Measurements from ENCODE around the gene JUP. TPM values are rescaled to one million over a fixed set of nuclear protein-coding genes. Genes with fewer than 3 reads are reported as not detected.

JUP gene
- total and polyA plus RNA-seq, 2 of the 4 experiments (the other 2 are of a cell fraction): 12.9 to 27.3 TPM

DNA sequence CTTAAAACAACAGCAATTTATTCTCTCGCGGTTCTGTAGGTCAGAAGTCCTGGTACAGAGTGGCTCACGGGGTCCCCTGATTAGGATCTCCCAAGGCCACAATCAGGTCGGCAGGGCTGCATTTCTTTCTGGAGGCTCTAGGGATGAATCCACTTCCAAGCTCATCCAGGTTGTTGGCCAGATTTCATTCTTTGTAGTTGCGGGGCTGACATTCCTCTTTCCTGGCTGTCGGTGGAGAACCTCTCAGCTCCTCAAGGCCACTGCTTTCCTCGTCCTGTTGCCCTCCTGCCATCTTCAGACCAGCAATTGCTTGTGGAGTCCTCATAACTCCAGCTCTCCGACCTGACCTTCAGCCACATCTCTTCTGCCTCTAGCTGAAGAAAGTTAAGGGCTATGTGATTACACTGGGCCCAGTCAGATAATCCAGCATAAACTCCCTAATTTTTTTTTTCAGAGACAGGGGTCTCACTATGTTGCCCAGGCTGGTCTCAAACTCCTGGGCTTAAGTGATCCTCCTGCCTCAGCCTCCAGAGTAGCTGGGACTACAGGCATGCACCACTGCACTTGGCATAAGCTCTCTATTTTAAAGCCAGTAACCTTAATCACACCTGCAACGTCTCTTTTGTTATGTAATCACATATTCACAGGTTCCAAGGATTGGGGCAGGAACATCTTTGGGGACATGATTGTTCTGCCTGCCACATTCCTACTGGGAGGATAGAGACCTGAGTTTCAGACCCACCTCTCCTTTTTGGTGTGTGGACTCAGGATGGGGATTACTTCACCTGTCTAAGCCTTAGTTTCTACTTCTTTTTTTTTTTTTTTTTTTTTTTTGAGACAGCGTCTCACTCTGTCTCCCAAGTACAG lies 78.5 kb downstream of the JUP start:
- no peak overlapping the region; the same call in 1 of the 2 replicates for H2AK5ac ChIP-seq (ENCODE audit: low read depth, low read length)
- ATAC-seq (ENCODE audit: low read depth): no peak
- dilution Hi-C loops (cut with HindIII; ENCODE audit: low sequenced_read_pairs, unreplicated experiment): no loop called here
- H4K91ac ChIP-seq (ENCODE audit: insufficient read depth, low read depth, low read length): no peak overlapping the region
- no peak overlapping the region for H2BK20ac ChIP-seq (ENCODE audit: low read depth, low read length)
- H2BK5ac ChIP-seq (ENCODE audit: low read depth, low read length, poor library complexity, severe bottlenecking): no peak overlapping the region
- CTCF ChIA-PET: no interaction called here
- H3K36me3 ChIP-seq (ENCODE audit: control insufficient read depth, insufficient read depth, low read length): no peaks in the 10 kb centered on the region
- H3K4ac ChIP-seq (ENCODE audit: low read depth, low read length): no peak overlapping the region
- no peaks in the 10 kb centered on the region for H4K20me1 ChIP-seq (ENCODE audit: insufficient read depth, low read length)
- peaks cover 5% of the 10 kb centered on the region; the same call in 1 of the 2 replicates for H3K9me1 ChIP-seq (ENCODE audit: insufficient read depth, low read length)
- H3K9me3 ChIP-seq (ENCODE audit: control insufficient read depth, insufficient read depth, low read length): no peaks in the 10 kb centered on the region
- intact Hi-C loops (cut with micrococcal nuclease): no loop called here
- H3K18ac ChIP-seq (ENCODE audit: low read depth, low read length): no peak overlapping the region
- in situ Hi-C loops (cut with MboI; ENCODE audit: low sequenced_read_pairs): no loop called here
- DNase-seq: no peak
- H2BK120ac ChIP-seq (ENCODE audit: low read depth, low read length): no peak overlapping the region
- H4K5ac ChIP-seq (ENCODE audit: low read depth, low read length): no peak overlapping the region
- peaks cover 9% of the 10 kb centered on the region; the same call in 1 of the 2 replicates for H3K27me3 ChIP-seq (ENCODE audit: control insufficient read depth, insufficient read depth, low read length)
- POLR2A ChIA-PET (ENCODE audit: unreplicated experiment): interaction anchor here (0.6 to 1.1 kb wide), 3 partner anchors 14 to 129 kb away, joined by 3 to 12 read pairs (median 5); no protein-coding TSS in a partner anchor
- no peak overlapping the region for H2AFZ ChIP-seq (replicated peaks; ENCODE audit: low read length, poor library complexity)
- H3K4me1 ChIP-seq (ENCODE audit: control insufficient read depth, insufficient read depth, low read length): peaks cover 4% of the 10 kb centered on the region; the same call in 1 of the 2 replicates
- no peak overlapping the region for H3K14ac ChIP-seq (replicated peaks; ENCODE audit: low read depth, low read length)
- H3K4me2 ChIP-seq (ENCODE audit: low read depth, low read length): no peak overlapping the region
- H2AK9ac ChIP-seq (replicated peaks; ENCODE audit: low read depth, low read length, poor library complexity): no peak overlapping the region
- no peak overlapping the region for H2BK15ac ChIP-seq (ENCODE audit: low read depth, low read length)
- no peak overlapping the region for H3K9ac ChIP-seq (ENCODE audit: low read depth, low read length)
- H3K79me1 ChIP-seq (ENCODE audit: low read depth in 1 of 2, low read length in 2 of 2): no peaks in the 10 kb centered on the region
- BruUV-seq (replicated peaks): no TSS peak
- H3K27ac ChIP-seq (ENCODE audit: insufficient read depth, low read length): no peak overlapping the region
- TF ChIP-seq MAFK (IDR thresholded peaks at IDR 0.05; ENCODE audit: low read depth, low read length): no peak
- TF ChIP-seq, protein P1, sequence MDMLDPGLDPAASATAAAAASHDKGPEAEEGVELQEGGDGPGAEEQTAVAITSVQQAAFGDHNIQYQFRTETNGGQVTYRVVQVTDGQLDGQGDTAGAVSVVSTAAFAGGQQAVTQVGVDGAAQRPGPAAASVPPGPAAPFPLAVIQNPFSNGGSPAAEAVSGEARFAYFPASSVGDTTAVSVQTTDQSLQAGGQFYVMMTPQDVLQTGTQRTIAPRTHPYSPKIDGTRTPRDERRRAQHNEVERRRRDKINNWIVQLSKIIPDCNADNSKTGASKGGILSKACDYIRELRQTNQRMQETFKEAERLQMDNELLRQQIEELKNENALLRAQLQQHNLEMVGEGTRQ (IDR thresholded peaks at IDR 0.05; ENCODE audit: low read depth, low read length): no peak
- no peak for TF ChIP-seq FOS (IDR thresholded peaks at IDR 0.05; ENCODE audit: low read depth, low read length)
- no peak for TF ChIP-seq SMC3 (IDR thresholded peaks at IDR 0.05; ENCODE audit: low read depth, low read length)
- TF ChIP-seq RCOR1 (IDR thresholded peaks at IDR 0.05; ENCODE audit: insufficient replicate concordance, low read length): no peak
- TF ChIP-seq POLR2A (IDR thresholded peaks at IDR 0.05; ENCODE audit: low read depth, low read length): no peak
- no peak for TF ChIP-seq CEBPB (IDR thresholded peaks at IDR 0.05; ENCODE audit: low read depth, low read length)
- no peak for TF ChIP-seq CHD1 (IDR thresholded peaks at IDR 0.05; ENCODE audit: low read depth, low read length)
- no peak overlapping the region for H3K23ac ChIP-seq (ENCODE audit: low read depth, low read length)
- no peak overlapping the region for H4K8ac ChIP-seq (ENCODE audit: low read depth in 2 of 2, low read length in 2 of 2)
- WGBS, 2 experiments (ENCODE audit: extremely low coverage in 2 of 2, insufficient read length in 1 of 2): 74% methylated on average over 4 of the region's 10 CpGs; no CpG with 5 or more reads in 1 of the 2 experiments
- no peak overlapping the region for H3K4me3 ChIP-seq (ENCODE audit: insufficient read depth, low read depth, low read length)
- no peak overlapping the region for H3K56ac ChIP-seq (ENCODE audit: extremely low read depth, insufficient read depth, low read length)
